ENCODE data around the gene HIBADH.

The HIBADH gene

GRCh38 chr7:27661811-27662489, 733 bp downstream of the HIBADH start:
- peak overlapping the region; percentile 58 for H3K4me3 ChIP-seq (replicated peaks; ENCODE audit: insufficient read depth, low read length)
- no peaks in the 10 kb centered on the region for H3K27me3 ChIP-seq (ENCODE audit: insufficient read depth, poor library complexity, severe bottlenecking)
- no peak for DNase-seq (ENCODE audit: low read depth in 1 of 2, low spot score in 1 of 2)
- no peak for TF ChIP-seq CTCF (IDR thresholded peaks at IDR 0.05; ENCODE audit: insufficient read depth, low read length)
- TF ChIP-seq REST (IDR thresholded peaks at IDR 0.05; ENCODE audit: insufficient replicate concordance, low read depth) = no peak
- TF ChIP-seq POLR2AphosphoS5 (IDR thresholded peaks at IDR 0.05; ENCODE audit: low read depth) = no peak
- no peak for TF ChIP-seq GABPA (IDR thresholded peaks at IDR 0.05; ENCODE audit: low read depth)
- no peak for TF ChIP-seq SPI1 (IDR thresholded peaks at IDR 0.05; ENCODE audit: borderline replicate concordance, low read depth)
- H3K27ac ChIP-seq (replicated peaks) = peak overlapping the region; percentile 78

- no peak for TF ChIP-seq SPI1 (IDR thresholded peaks at IDR 0.05; ENCODE audit: borderline replicate concordance, low read depth)
- no peak for TF ChIP-seq POLR2AphosphoS5 (IDR thresholded peaks at IDR 0.05; ENCODE audit: low read depth)
- no peak for TF ChIP-seq CTCF (IDR thresholded peaks at IDR 0.05; ENCODE audit: insufficient read depth, low read length)
- TF ChIP-seq GABPA (IDR thresholded peaks at IDR 0.05; ENCODE audit: low read depth) = no peak
- DNase-seq (ENCODE audit: low read depth in 1 of 2, low spot score in 1 of 2) = no peak
- no peak overlapping the region for H3K4me3 ChIP-seq (replicated peaks; ENCODE audit: insufficient read depth, low read length)
- no peaks in the 10 kb centered on the region for H3K27me3 ChIP-seq (ENCODE audit: insufficient read depth, poor library complexity, severe bottlenecking)
- H3K27ac ChIP-seq (replicated peaks) = no peak overlapping the region
Observed at GRCh38 chr7:27656724-27657123, 6.0 kb downstream of the HIBADH start.

- DNase-seq (ENCODE audit: low read depth in 1 of 2, low spot score in 1 of 2) = no peak
- H3K4me3 ChIP-seq (replicated peaks; ENCODE audit: insufficient read depth, low read length) = no peak overlapping the region
- no peak for TF ChIP-seq SPI1 (IDR thresholded peaks at IDR 0.05; ENCODE audit: borderline replicate concordance, low read depth)
- TF ChIP-seq POLR2AphosphoS5 (IDR thresholded peaks at IDR 0.05; ENCODE audit: low read depth) = no peak
- no peak for TF ChIP-seq REST (IDR thresholded peaks at IDR 0.05; ENCODE audit: insufficient replicate concordance, low read depth)
- TF ChIP-seq GABPA (IDR thresholded peaks at IDR 0.05; ENCODE audit: low read depth) = no peak
- no peak for TF ChIP-seq CTCF (IDR thresholded peaks at IDR 0.05; ENCODE audit: insufficient read depth, low read length)
Observed at GRCh38 chr7:27655184-27655583, 7.5 kb downstream of the HIBADH start.

GRCh38 chr7:27652518-27652917, 10.2 kb downstream of the HIBADH start:
- no peak overlapping the region for H3K27ac ChIP-seq (replicated peaks)
- H3K27me3 ChIP-seq (ENCODE audit: insufficient read depth, poor library complexity, severe bottlenecking) = no peaks in the 10 kb centered on the region
- no peak for TF ChIP-seq POLR2AphosphoS5 (IDR thresholded peaks at IDR 0.05; ENCODE audit: low read depth)
- TF ChIP-seq SPI1 (IDR thresholded peaks at IDR 0.05; ENCODE audit: borderline replicate concordance, low read depth) = peak; percentile 64
- no peak overlapping the region for H3K4me3 ChIP-seq (replicated peaks; ENCODE audit: insufficient read depth, low read length)
- DNase-seq (ENCODE audit: low read depth in 1 of 2, low spot score in 1 of 2) = no peak

More at GRCh38 chr7:27655184-27655583, 7.5 kb downstream of the HIBADH start:
- no peak overlapping the region for H3K27ac ChIP-seq (replicated peaks)
- H3K27me3 ChIP-seq (ENCODE audit: insufficient read depth, poor library complexity, severe bottlenecking) = no peaks in the 10 kb centered on the region
